SK-N-SH (cell line): ENCODE results near the gene RHBDF2. TPM values are rescaled to one million over a fixed set of nuclear protein-coding genes. Genes with fewer than 3 reads are reported as not detected.

ENCODE experiments used
- CTCF ChIA-PET: fragments of 300-600, 350-600 bp; formaldehyde crosslinking; extraction: SDS; loops from one replicate; lab custom pipeline; 2021; lab: Yijun Ruan, JAX
- POLR2A ChIA-PET: fragments of 350-600 bp; sonication (Branson Sonifier 250); formaldehyde crosslinking; extraction: SDS; loops from one replicate; lab custom pipeline; 2020; ENCODE audit warnings: antibody characterized with exemption, inconsistent platforms; lab: Yijun Ruan, JAX
- DNase-seq: peaks from one replicate; pipeline ENCODE4 v3.0.0; 2012
- H2AFZ ChIP-seq: fragments of 200-600 bp; sonication (generic); 2 replicates; pipeline ENCODE4 v1.8.1; 2016; ENCODE audit warnings: antibody characterized with exemption, mild to moderate bottlenecking, low read depth
- H3F3A ChIP-seq: fragments of 200-600 bp; sonication (generic); replicated peaks from 2 replicates; pipeline ENCODE3; 2016; ENCODE audit warnings: antibody characterized with exemption, mild to moderate bottlenecking; ENCODE audit not compliant: insufficient read depth
- H3K27ac ChIP-seq, 2 experiments: fragments of 200-500 bp in 1 of 2; fragments of 200-600 bp in 1 of 2; sonication (Bioruptor generic) in 1 of 2; sonication (generic), shearing (Covaris generic) in 1 of 2; 2 replicates each; pipeline versions ENCODE4 v1.5.1 to v1.6.1; 2014 to 2016; ENCODE audit warnings: low read depth in 2 of 2, inconsistent platforms in 1 of 2, low read length in 1 of 2, mild to moderate bottlenecking in 1 of 2, mixed read lengths in 1 of 2
- H3K27me3 ChIP-seq: fragments of 200-600 bp; sonication (generic), shearing (Covaris generic); 2 replicates; pipeline ENCODE4 v1.6.1; 2016; ENCODE audit warnings: mixed run types; ENCODE audit not compliant: insufficient read depth
- H3K36me3 ChIP-seq, 2 experiments: fragments of 200-500 bp in 1 of 2; fragments of 200-600 bp in 1 of 2; sonication (Bioruptor generic) in 1 of 2; sonication (generic) in 1 of 2; replicated peaks in 1 of 2; 2 replicates each; pipeline versions ENCODE3 to v1.5.1; 2014 to 2016; ENCODE audit warnings: low read length in 1 of 2, mild to moderate bottlenecking in 1 of 2; ENCODE audit not compliant: insufficient read depth in 2 of 2, control insufficient read depth in 1 of 2
- H3K4me1 ChIP-seq, 2 experiments: fragments of 200-500 bp in 1 of 2; fragments of 200-600 bp in 1 of 2; sonication (Bioruptor generic) in 1 of 2; sonication (generic), shearing (Covaris generic) in 1 of 2; 2 replicates each; pipeline versions ENCODE4 v1.5.1 to v1.6.1; 2014 to 2016; ENCODE audit warnings: low read depth in 1 of 2, low read length in 1 of 2, mixed run types in 1 of 2; ENCODE audit not compliant: insufficient read depth in 2 of 2, control insufficient read depth in 1 of 2
- H3K4me2 ChIP-seq: fragments of 200-600 bp; sonication (generic), shearing (Covaris generic); 2 replicates; pipeline ENCODE4 v1.6.1; 2017; ENCODE audit warnings: mixed run types
- H3K4me3 ChIP-seq, 2 experiments: fragments of 200-500 bp in 1 of 2; fragments of 200-600 bp in 1 of 2; sonication (Bioruptor generic) in 1 of 2; sonication (generic), shearing (Covaris generic) in 1 of 2; 2 replicates each; pipeline versions ENCODE4 v1.5.1 to v1.8.1; 2014 to 2016; ENCODE audit warnings: low read depth in 2 of 2, inconsistent platforms in 1 of 2, low read length in 1 of 2, mild to moderate bottlenecking in 1 of 2, mixed read lengths in 1 of 2, moderate library complexity in 1 of 2
- H3K79me2 ChIP-seq: fragments of 200-600 bp; sonication (generic); 2 replicates; pipeline ENCODE4 v1.8.1; 2017; ENCODE audit warnings: mild to moderate bottlenecking; ENCODE audit not compliant: insufficient read depth
- H3K9ac ChIP-seq: fragments of 200-600 bp; sonication (generic); 2 replicates; pipeline ENCODE4 v1.6.1; 2017; ENCODE audit warnings: mixed run types
- H3K9me2 ChIP-seq: fragments of 200-600 bp; sonication (generic); 2 replicates; pipeline ENCODE4 v1.6.1; 2017; ENCODE audit warnings: mixed run types
- H3K9me3 ChIP-seq: fragments of 200-600 bp; sonication (generic); 2 replicates; pipeline ENCODE4 v1.6.1; 2017; ENCODE audit warnings: mixed run types, mild to moderate bottlenecking, moderate library complexity
- H4K20me1 ChIP-seq: fragments of 200-600 bp; sonication (generic); 2 replicates; pipeline ENCODE4 v1.6.1; 2017; ENCODE audit warnings: mild to moderate bottlenecking, mixed run types; ENCODE audit not compliant: insufficient read depth
- ELF1 ChIP-seq: IDR thresholded peaks from 2 replicates; pipeline ENCODE4 v1.4.0; 2012
- EP300 ChIP-seq, 2 experiments: IDR thresholded peaks; 2 replicates each; pipeline versions ENCODE4 v1.4.0 to v1.6.1; 2012; ENCODE audit warnings: borderline replicate concordance in 1 of 2, low read depth in 1 of 2, low read length in 1 of 2
- FOSL2 ChIP-seq: IDR thresholded peaks from 2 replicates; pipeline ENCODE4 v1.4.0; 2012; ENCODE audit warnings: low read depth, mild to moderate bottlenecking, moderate library complexity, borderline replicate concordance
- FOXJ3 ChIP-seq: sonication (generic); formaldehyde crosslinking; IDR thresholded peaks from 2 replicates; pipeline ENCODE4 v1.5.1; 2020; ENCODE audit warnings: mild to moderate bottlenecking, missing genetic modification reagents
- FOXM1 ChIP-seq: IDR thresholded peaks from 2 replicates; pipeline ENCODE4 v1.4.0; 2012; ENCODE audit warnings: low read depth, mild to moderate bottlenecking
- GABPA ChIP-seq: IDR thresholded peaks from 2 replicates; pipeline ENCODE4 v1.4.0; 2012; ENCODE audit warnings: low read depth, mild to moderate bottlenecking
- GATA2 ChIP-seq: sonication (generic); formaldehyde crosslinking; IDR thresholded peaks from 2 replicates; pipeline ENCODE4 v1.5.0; 2020; ENCODE audit warnings: mild to moderate bottlenecking, missing genetic modification reagents
- MEF2A ChIP-seq: IDR thresholded peaks from 2 replicates; pipeline ENCODE4 v1.4.0; 2012; ENCODE audit warnings: low read depth, borderline replicate concordance
- MXI1 ChIP-seq: IDR thresholded peaks from 2 replicates; pipeline ENCODE4 v1.6.1; 2012; ENCODE audit warnings: mild to moderate bottlenecking, low read depth, low read length, improper control_type of control experiment
- NFIC ChIP-seq: IDR thresholded peaks from 2 replicates; pipeline ENCODE4 v1.4.0; 2012; ENCODE audit warnings: borderline replicate concordance
- NRF1 ChIP-seq: IDR thresholded peaks from 2 replicates; pipeline ENCODE4 v1.6.1; 2012; ENCODE audit warnings: low read depth, mild to moderate bottlenecking, low read length
- POLR2AphosphoS5 ChIP-seq: IDR thresholded peaks from 2 replicates; pipeline ENCODE4 v1.6.1; 2012; ENCODE audit warnings: low read depth, low read length
- RCOR1 ChIP-seq: fragments of 150-350 bp; IDR thresholded peaks from 2 replicates; pipeline ENCODE4 v1.6.1; 2017; ENCODE audit warnings: antibody characterized with exemption, low read length
- RFX5 ChIP-seq: IDR thresholded peaks from 2 replicates; pipeline ENCODE4 v1.6.1; 2012; ENCODE audit warnings: mild to moderate bottlenecking, improper control_type of control experiment, low read length
- TCF12 ChIP-seq: IDR thresholded peaks from 2 replicates; pipeline ENCODE4 v1.4.0; 2012
- TEAD4 ChIP-seq: IDR thresholded peaks from 2 replicates; pipeline ENCODE4 v1.4.0; 2012; ENCODE audit warnings: mild to moderate bottlenecking, borderline replicate concordance; ENCODE audit not compliant: insufficient read depth
- WGBS: methylation state at CpG from one replicate; pipeline ENCODE4 v1.1.6; 2017; ENCODE audit warnings: low lambda C conversion rate; 5-methylcytosine and 5-hydroxymethylcytosine counted together
- polyA plus RNA-seq, 3 experiments: library from polyadenylated mRNA; depleted of rRNA; stranded (reverse); fragments of >200 nt; gene quantifications; 2 replicates each; pipeline ENCODE4 v1.2.3, GENCODE V29; 2012
- TF ChIP-seq, protein P1 (sequence below): IDR thresholded peaks from 2 replicates; pipeline ENCODE4 v1.4.0; 2012; ENCODE audit warnings: low read depth, borderline replicate concordance
- TF ChIP-seq, protein P2 (sequence below): IDR thresholded peaks from 2 replicates; pipeline ENCODE4 v1.4.0; 2012; ENCODE audit warnings: low read depth
- TF ChIP-seq, protein P3 (sequence below): IDR thresholded peaks from 2 replicates; pipeline ENCODE4 v1.6.1; 2012; ENCODE audit warnings: mild to moderate bottlenecking, low read depth, low read length, moderate library complexity
- TF ChIP-seq, protein P4 (sequence below): fragments of 200-600 bp; sonication (generic); IDR thresholded peaks from 2 replicates; pipeline ENCODE4 v1.6.1; 2017; ENCODE audit warnings: antibody characterized with exemption, mild to moderate bottlenecking, moderate library complexity
- TF ChIP-seq, protein P5 (sequence below): IDR thresholded peaks from 2 replicates; pipeline ENCODE4 v1.4.0; 2012; ENCODE audit warnings: low read depth, borderline replicate concordance
- TF ChIP-seq, protein P6 (sequence below): IDR thresholded peaks from 2 replicates; pipeline ENCODE4; 2012

RHBDF2 gene
- polyA plus RNA-seq, 1 of the 3 experiments (the other 2 are of a cell fraction) = 16.1 TPM

DNA sequence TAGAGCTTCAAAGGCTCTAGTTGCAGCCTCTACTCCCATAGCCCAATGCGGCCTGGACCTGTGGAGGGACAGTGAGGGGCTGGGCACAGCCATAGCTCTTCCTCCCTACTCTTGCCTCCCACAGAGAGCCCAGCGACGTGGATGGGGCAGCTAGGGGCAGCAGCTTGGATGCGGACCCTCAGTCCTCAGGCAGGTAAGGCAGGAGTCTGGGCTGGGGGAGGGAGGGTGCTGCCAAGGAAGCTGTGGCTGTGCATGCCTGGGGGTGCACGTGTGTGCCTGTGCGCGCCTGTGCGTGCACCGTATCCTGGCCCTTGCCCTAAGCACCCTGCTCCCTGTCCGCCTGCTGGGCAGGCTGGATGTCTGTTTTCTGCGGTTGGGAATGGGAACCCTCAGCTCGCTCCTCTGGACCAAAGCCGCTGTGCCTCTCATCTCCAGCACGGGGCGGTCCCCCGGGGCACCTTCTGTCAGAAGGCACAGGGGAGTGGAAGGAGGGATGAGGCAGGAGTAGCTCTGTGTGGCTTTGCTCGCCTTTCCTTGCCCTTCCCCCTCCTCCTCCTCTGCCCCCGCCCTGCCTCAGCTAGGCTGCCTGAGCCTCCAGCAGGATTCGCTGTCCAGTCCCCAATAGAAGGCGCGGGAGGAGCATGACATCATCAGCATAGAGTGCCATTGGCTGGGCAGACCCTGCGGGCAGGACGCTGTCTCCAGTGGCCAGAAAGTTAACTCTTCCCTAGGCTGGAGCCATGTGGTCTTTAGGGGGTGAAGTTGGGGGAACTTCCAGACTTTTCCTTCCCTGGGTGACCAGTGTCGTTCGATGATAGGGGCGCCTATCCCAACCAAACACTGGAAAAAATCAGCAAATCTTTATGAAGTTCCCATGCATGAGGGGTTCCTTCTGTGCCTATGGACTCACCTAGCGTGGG, 39.4 kb upstream of the RHBDF2 start:
- Histone ChIP-seq H3K4me1 (peaks cover 10 to 88% of the 10 kb centered on the region in 2 experiments; a peak in 3 of 4 replicates), H2AFZ (peak overlapping the region; percentile 75; the same call in 1 of the 2 replicates), H3F3A (peaks cover 3% of the 10 kb centered on the region), H3K9me2 (no peaks in the 10 kb centered on the region), H3K4me2 (peak overlapping the region; percentile 57), H3K9ac (no peak overlapping the region), H3K9me3 (no peaks in the 10 kb centered on the region), H3K27ac (peak overlapping the region in 1 of 2 experiments; percentile 99; a peak in 2 of 4 replicates), H3K4me3 (peak overlapping the region; percentile 37 to 41), H3K36me3 (no peaks in the 10 kb centered on the region), H3K27me3 (peaks cover 42% of the 10 kb centered on the region), H4K20me1 (no peaks in the 10 kb centered on the region), H3K79me2 (no peaks in the 10 kb centered on the region)
- ChIA-PET CTCF (interaction anchor here (0.7 to 15.7 kb wide), 10 partner anchors 8 to 1282 kb away, joined by 3 to 679 read pairs (median 4); partner anchors contain the start of gene CYGB), POLR2A (interaction anchor here (0.5 to 2.1 kb wide), 10 partner anchors 11 to 548 kb away, joined by 3 to 34 read pairs (median 4); no protein-coding TSS in a partner anchor)
- WGBS = 8% methylated on average over 19 of the region's 27 CpGs
- DNase-seq = peak; percentile 93
- TF ChIP-seq TCF12 = no peak; the same call in 1 of the 2 replicates
- TF ChIP-seq ELF1 = no peak
- no peak for TF ChIP-seq TEAD4
- TF ChIP-seq, protein P1, sequence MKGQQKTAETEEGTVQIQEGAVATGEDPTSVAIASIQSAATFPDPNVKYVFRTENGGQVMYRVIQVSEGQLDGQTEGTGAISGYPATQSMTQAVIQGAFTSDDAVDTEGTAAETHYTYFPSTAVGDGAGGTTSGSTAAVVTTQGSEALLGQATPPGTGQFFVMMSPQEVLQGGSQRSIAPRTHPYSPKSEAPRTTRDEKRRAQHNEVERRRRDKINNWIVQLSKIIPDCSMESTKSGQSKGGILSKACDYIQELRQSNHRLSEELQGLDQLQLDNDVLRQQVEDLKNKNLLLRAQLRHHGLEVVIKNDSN = no peak
- TF ChIP-seq, protein P2, sequence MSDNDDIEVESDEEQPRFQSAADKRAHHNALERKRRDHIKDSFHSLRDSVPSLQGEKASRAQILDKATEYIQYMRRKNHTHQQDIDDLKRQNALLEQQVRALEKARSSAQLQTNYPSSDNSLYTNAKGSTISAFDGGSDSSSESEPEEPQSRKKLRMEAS = peak; percentile 92
- no peak for TF ChIP-seq MEF2A
- TF ChIP-seq NFIC = no peak
- peak; percentile 80 for TF ChIP-seq POLR2AphosphoS5
- no peak for TF ChIP-seq GATA2 (CRISPR knock-in tag)
- peak; percentile 81 for TF ChIP-seq MXI1
- TF ChIP-seq FOXJ3 (CRISPR knock-in tag) = peak; percentile 70; the same call in 1 of the 2 replicates
- peak; percentile 32; the same call in 1 of the 2 replicates for TF ChIP-seq NRF1
- TF ChIP-seq FOXM1 = no peak
- TF ChIP-seq, protein P3, sequence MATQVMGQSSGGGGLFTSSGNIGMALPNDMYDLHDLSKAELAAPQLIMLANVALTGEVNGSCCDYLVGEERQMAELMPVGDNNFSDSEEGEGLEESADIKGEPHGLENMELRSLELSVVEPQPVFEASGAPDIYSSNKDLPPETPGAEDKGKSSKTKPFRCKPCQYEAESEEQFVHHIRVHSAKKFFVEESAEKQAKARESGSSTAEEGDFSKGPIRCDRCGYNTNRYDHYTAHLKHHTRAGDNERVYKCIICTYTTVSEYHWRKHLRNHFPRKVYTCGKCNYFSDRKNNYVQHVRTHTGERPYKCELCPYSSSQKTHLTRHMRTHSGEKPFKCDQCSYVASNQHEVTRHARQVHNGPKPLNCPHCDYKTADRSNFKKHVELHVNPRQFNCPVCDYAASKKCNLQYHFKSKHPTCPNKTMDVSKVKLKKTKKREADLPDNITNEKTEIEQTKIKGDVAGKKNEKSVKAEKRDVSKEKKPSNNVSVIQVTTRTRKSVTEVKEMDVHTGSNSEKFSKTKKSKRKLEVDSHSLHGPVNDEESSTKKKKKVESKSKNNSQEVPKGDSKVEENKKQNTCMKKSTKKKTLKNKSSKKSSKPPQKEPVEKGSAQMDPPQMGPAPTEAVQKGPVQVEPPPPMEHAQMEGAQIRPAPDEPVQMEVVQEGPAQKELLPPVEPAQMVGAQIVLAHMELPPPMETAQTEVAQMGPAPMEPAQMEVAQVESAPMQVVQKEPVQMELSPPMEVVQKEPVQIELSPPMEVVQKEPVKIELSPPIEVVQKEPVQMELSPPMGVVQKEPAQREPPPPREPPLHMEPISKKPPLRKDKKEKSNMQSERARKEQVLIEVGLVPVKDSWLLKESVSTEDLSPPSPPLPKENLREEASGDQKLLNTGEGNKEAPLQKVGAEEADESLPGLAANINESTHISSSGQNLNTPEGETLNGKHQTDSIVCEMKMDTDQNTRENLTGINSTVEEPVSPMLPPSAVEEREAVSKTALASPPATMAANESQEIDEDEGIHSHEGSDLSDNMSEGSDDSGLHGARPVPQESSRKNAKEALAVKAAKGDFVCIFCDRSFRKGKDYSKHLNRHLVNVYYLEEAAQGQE = no peak
- peak; percentile 75; the same call in 1 of the 2 replicates for TF ChIP-seq RCOR1
- TF ChIP-seq, protein P4, sequence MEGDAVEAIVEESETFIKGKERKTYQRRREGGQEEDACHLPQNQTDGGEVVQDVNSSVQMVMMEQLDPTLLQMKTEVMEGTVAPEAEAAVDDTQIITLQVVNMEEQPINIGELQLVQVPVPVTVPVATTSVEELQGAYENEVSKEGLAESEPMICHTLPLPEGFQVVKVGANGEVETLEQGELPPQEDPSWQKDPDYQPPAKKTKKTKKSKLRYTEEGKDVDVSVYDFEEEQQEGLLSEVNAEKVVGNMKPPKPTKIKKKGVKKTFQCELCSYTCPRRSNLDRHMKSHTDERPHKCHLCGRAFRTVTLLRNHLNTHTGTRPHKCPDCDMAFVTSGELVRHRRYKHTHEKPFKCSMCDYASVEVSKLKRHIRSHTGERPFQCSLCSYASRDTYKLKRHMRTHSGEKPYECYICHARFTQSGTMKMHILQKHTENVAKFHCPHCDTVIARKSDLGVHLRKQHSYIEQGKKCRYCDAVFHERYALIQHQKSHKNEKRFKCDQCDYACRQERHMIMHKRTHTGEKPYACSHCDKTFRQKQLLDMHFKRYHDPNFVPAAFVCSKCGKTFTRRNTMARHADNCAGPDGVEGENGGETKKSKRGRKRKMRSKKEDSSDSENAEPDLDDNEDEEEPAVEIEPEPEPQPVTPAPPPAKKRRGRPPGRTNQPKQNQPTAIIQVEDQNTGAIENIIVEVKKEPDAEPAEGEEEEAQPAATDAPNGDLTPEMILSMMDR = peak; percentile 33; the same call in 1 of the 2 replicates
- TF ChIP-seq, protein P5, sequence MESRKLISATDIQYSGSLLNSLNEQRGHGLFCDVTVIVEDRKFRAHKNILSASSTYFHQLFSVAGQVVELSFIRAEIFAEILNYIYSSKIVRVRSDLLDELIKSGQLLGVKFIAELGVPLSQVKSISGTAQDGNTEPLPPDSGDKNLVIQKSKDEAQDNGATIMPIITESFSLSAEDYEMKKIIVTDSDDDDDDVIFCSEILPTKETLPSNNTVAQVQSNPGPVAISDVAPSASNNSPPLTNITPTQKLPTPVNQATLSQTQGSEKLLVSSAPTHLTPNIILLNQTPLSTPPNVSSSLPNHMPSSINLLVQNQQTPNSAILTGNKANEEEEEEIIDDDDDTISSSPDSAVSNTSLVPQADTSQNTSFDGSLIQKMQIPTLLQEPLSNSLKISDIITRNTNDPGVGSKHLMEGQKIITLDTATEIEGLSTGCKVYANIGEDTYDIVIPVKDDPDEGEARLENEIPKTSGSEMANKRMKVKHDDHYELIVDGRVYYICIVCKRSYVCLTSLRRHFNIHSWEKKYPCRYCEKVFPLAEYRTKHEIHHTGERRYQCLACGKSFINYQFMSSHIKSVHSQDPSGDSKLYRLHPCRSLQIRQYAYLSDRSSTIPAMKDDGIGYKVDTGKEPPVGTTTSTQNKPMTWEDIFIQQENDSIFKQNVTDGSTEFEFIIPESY = no peak
- TF ChIP-seq, protein P6, sequence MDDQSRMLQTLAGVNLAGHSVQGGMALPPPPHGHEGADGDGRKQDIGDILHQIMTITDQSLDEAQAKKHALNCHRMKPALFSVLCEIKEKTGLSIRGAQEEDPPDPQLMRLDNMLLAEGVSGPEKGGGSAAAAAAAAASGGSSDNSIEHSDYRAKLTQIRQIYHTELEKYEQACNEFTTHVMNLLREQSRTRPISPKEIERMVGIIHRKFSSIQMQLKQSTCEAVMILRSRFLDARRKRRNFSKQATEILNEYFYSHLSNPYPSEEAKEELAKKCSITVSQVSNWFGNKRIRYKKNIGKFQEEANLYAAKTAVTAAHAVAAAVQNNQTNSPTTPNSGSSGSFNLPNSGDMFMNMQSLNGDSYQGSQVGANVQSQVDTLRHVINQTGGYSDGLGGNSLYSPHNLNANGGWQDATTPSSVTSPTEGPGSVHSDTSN = no peak
- no peak for TF ChIP-seq GABPA
- no peak for TF ChIP-seq FOSL2
- peak; percentile 92 for TF ChIP-seq RFX5
- peak in 1 of 2 experiments; percentile 81; a peak in 2 of 4 replicates for TF ChIP-seq EP300 (IDR thresholded peaks at IDR 0.05; ENCODE audit: borderline replicate concordance in 1 of 2, low read depth in 1 of 2, low read length in 1 of 2)
